Measurements from ENCODE around the gene ANKRD28. TPM values are rescaled to one million over a fixed set of nuclear protein-coding genes. Genes with fewer than 3 reads are reported as not detected.

The ANKRD28 gene
- polyA plus RNA-seq, 2 donors, result 6.6 to 9.2 TPM

- peaks cover 3 to 6% of the 10 kb centered on the region in 2 donors for H3K36me3 ChIP-seq (ENCODE audit: control insufficient read depth in 2 of 2, insufficient read depth in 2 of 2, low read length in 1 of 2)
- peaks cover 0 to 2% of the 10 kb centered on the region in 2 donors for H3K9me3 ChIP-seq (ENCODE audit: control insufficient read depth in 2 of 2, insufficient read depth in 1 of 2, low read depth in 1 of 2, low read length in 1 of 2)
- 93 to 96% methylated on average over 5 of the region's 5 CpGs for WGBS, 2 donors
- H3K27ac ChIP-seq (ENCODE audit: low read depth in 2 of 2, low read length in 1 of 2), result no peak overlapping the region
- H3K4me1 ChIP-seq (ENCODE audit: control insufficient read depth in 2 of 2, insufficient read depth in 2 of 2, low read length in 1 of 2), result no peaks in the 10 kb centered on the region
- H3K27me3 ChIP-seq (ENCODE audit: control insufficient read depth in 1 of 2, insufficient read depth in 2 of 2, low read length in 2 of 2), result no peaks in the 10 kb centered on the region
- no peak overlapping the region for H3K4me3 ChIP-seq (ENCODE audit: low read depth in 1 of 2, low read length in 2 of 2)
These were observed 132.1 kb downstream of the ANKRD28 start for GRCh38 chr3:15665510-15666150.

- no peak overlapping the region for H3K4me3 ChIP-seq (ENCODE audit: low read depth in 1 of 2, low read length in 2 of 2)
- no peak overlapping the region for H3K27ac ChIP-seq (ENCODE audit: low read depth in 2 of 2, low read length in 1 of 2)
- H3K9me3 ChIP-seq (ENCODE audit: control insufficient read depth in 2 of 2, insufficient read depth in 1 of 2, low read depth in 1 of 2, low read length in 1 of 2), result peaks cover 0 to 2% of the 10 kb centered on the region in 2 donors
- peaks cover 0 to 6% of the 10 kb centered on the region in 2 donors for H3K36me3 ChIP-seq (ENCODE audit: control insufficient read depth in 2 of 2, insufficient read depth in 2 of 2, low read length in 1 of 2)
- no peaks in the 10 kb centered on the region for H3K4me1 ChIP-seq (ENCODE audit: control insufficient read depth in 2 of 2, insufficient read depth in 2 of 2, low read length in 1 of 2)
- WGBS, 2 donors, result 67 to 73% methylated on average over 1 of the region's 1 CpG
- H3K27me3 ChIP-seq (ENCODE audit: control insufficient read depth in 1 of 2, insufficient read depth in 2 of 2, low read length in 2 of 2), result no peaks in the 10 kb centered on the region
These were observed 133.6 kb downstream of the ANKRD28 start for GRCh38 chr3:15664144-15664543.

GRCh38 chr3:15660055-15660935, 137.5 kb downstream of the ANKRD28 start:
- peaks cover 6 to 7% of the 10 kb centered on the region in 2 donors for H3K9me3 ChIP-seq (ENCODE audit: control insufficient read depth in 2 of 2, insufficient read depth in 1 of 2, low read depth in 1 of 2, low read length in 1 of 2)
- no peaks in the 10 kb centered on the region for H3K27me3 ChIP-seq (ENCODE audit: control insufficient read depth in 1 of 2, insufficient read depth in 2 of 2, low read length in 2 of 2)
- no peaks in the 10 kb centered on the region for H3K36me3 ChIP-seq (ENCODE audit: control insufficient read depth in 2 of 2, insufficient read depth in 2 of 2, low read length in 1 of 2)
- no peak overlapping the region for H3K27ac ChIP-seq (ENCODE audit: low read depth in 2 of 2, low read length in 1 of 2)
- no peak overlapping the region for H3K4me3 ChIP-seq (ENCODE audit: low read depth in 1 of 2, low read length in 2 of 2)
- no peaks in the 10 kb centered on the region for H3K4me1 ChIP-seq (ENCODE audit: control insufficient read depth in 2 of 2, insufficient read depth in 2 of 2, low read length in 1 of 2)
- 67 to 82% methylated on average over 7 of the region's 7 CpGs for WGBS, 2 donors

GRCh38 chr3:15659254-15659975, 138.4 kb downstream of the ANKRD28 start:
- Histone ChIP-seq H3K4me3 (ENCODE audit: low read depth in 1 of 2, low read length in 2 of 2) (no peak overlapping the region), H3K4me1 (ENCODE audit: control insufficient read depth in 2 of 2, insufficient read depth in 2 of 2, low read length in 1 of 2) (no peaks in the 10 kb centered on the region), H3K27me3 (ENCODE audit: control insufficient read depth in 1 of 2, insufficient read depth in 2 of 2, low read length in 2 of 2) (no peaks in the 10 kb centered on the region), H3K36me3 (ENCODE audit: control insufficient read depth in 2 of 2, insufficient read depth in 2 of 2, low read length in 1 of 2) (no peaks in the 10 kb centered on the region), H3K27ac (ENCODE audit: low read depth in 2 of 2, low read length in 1 of 2) (no peak overlapping the region), H3K9me3 (ENCODE audit: control insufficient read depth in 2 of 2, insufficient read depth in 1 of 2, low read depth in 1 of 2, low read length in 1 of 2) (peaks cover 6 to 7% of the 10 kb centered on the region in 2 donors)
- 57 to 80% methylated on average over 5 of the region's 5 CpGs for WGBS, 2 donors

- Histone ChIP-seq H3K36me3 (ENCODE audit: control insufficient read depth in 2 of 2, insufficient read depth in 2 of 2, low read length in 1 of 2) (no peaks in the 10 kb centered on the region), H3K9me3 (ENCODE audit: control insufficient read depth in 2 of 2, insufficient read depth in 1 of 2, low read depth in 1 of 2, low read length in 1 of 2) (peaks cover 6 to 7% of the 10 kb centered on the region in 2 donors), H3K4me3 (ENCODE audit: low read depth in 1 of 2, low read length in 2 of 2) (no peak overlapping the region), H3K27ac (ENCODE audit: low read depth in 2 of 2, low read length in 1 of 2) (no peak overlapping the region), H3K27me3 (ENCODE audit: control insufficient read depth in 1 of 2, insufficient read depth in 2 of 2, low read length in 2 of 2) (no peaks in the 10 kb centered on the region), H3K4me1 (ENCODE audit: control insufficient read depth in 2 of 2, insufficient read depth in 2 of 2, low read length in 1 of 2) (no peaks in the 10 kb centered on the region)
These were observed 140.8 kb downstream of the ANKRD28 start for GRCh38 chr3:15657016-15657415.

- peaks cover 6 to 7% of the 10 kb centered on the region in 2 donors for H3K9me3 ChIP-seq (ENCODE audit: control insufficient read depth in 2 of 2, insufficient read depth in 1 of 2, low read depth in 1 of 2, low read length in 1 of 2)
- no peaks in the 10 kb centered on the region for H3K36me3 ChIP-seq (ENCODE audit: control insufficient read depth in 2 of 2, insufficient read depth in 2 of 2, low read length in 1 of 2)
- 79 to 99% methylated on average over 5 of the region's 5 CpGs for WGBS, 2 donors
- H3K4me1 ChIP-seq (ENCODE audit: control insufficient read depth in 2 of 2, insufficient read depth in 2 of 2, low read length in 1 of 2), result no peaks in the 10 kb centered on the region
- H3K27me3 ChIP-seq (ENCODE audit: control insufficient read depth in 1 of 2, insufficient read depth in 2 of 2, low read length in 2 of 2), result no peaks in the 10 kb centered on the region
- H3K4me3 ChIP-seq (ENCODE audit: low read depth in 1 of 2, low read length in 2 of 2), result no peak overlapping the region
- no peak overlapping the region for H3K27ac ChIP-seq (ENCODE audit: low read depth in 2 of 2, low read length in 1 of 2)
These were observed 141.4 kb downstream of the ANKRD28 start for GRCh38 chr3:15656342-15656741.

- H3K4me1 ChIP-seq (ENCODE audit: control insufficient read depth in 2 of 2, insufficient read depth in 2 of 2, low read length in 1 of 2), result no peaks in the 10 kb centered on the region
- H3K27me3 ChIP-seq (ENCODE audit: control insufficient read depth in 1 of 2, insufficient read depth in 2 of 2, low read length in 2 of 2), result no peaks in the 10 kb centered on the region
- H3K4me3 ChIP-seq (ENCODE audit: low read depth in 1 of 2, low read length in 2 of 2), result no peak overlapping the region
- no peaks in the 10 kb centered on the region for H3K36me3 ChIP-seq (ENCODE audit: control insufficient read depth in 2 of 2, insufficient read depth in 2 of 2, low read length in 1 of 2)
- peaks cover 6 to 7% of the 10 kb centered on the region in 2 donors for H3K9me3 ChIP-seq (ENCODE audit: control insufficient read depth in 2 of 2, insufficient read depth in 1 of 2, low read depth in 1 of 2, low read length in 1 of 2)
- no peak overlapping the region for H3K27ac ChIP-seq (ENCODE audit: low read depth in 2 of 2, low read length in 1 of 2)
- 92 to 94% methylated on average over 9 of the region's 9 CpGs for WGBS, 2 donors
These were observed 142.9 kb downstream of the ANKRD28 start for GRCh38 chr3:15654891-15655290.

GRCh38 chr3:15654127-15654526, 143.7 kb downstream of the ANKRD28 start:
- Histone ChIP-seq H3K36me3 (ENCODE audit: control insufficient read depth in 2 of 2, insufficient read depth in 2 of 2, low read length in 1 of 2) (no peaks in the 10 kb centered on the region), H3K9me3 (ENCODE audit: control insufficient read depth in 2 of 2, insufficient read depth in 1 of 2, low read depth in 1 of 2, low read length in 1 of 2) (peaks cover 6 to 7% of the 10 kb centered on the region in 2 donors), H3K4me3 (ENCODE audit: low read depth in 1 of 2, low read length in 2 of 2) (no peak overlapping the region), H3K27me3 (ENCODE audit: control insufficient read depth in 1 of 2, insufficient read depth in 2 of 2, low read length in 2 of 2) (no peaks in the 10 kb centered on the region), H3K4me1 (ENCODE audit: control insufficient read depth in 2 of 2, insufficient read depth in 2 of 2, low read length in 1 of 2) (no peaks in the 10 kb centered on the region), H3K27ac (ENCODE audit: low read depth in 2 of 2, low read length in 1 of 2) (no peak overlapping the region)

- no peak overlapping the region for H3K4me3 ChIP-seq (ENCODE audit: low read depth in 1 of 2, low read length in 2 of 2)
- H3K27ac ChIP-seq (ENCODE audit: low read depth in 2 of 2, low read length in 1 of 2), result no peak overlapping the region
- H3K9me3 ChIP-seq (ENCODE audit: control insufficient read depth in 2 of 2, insufficient read depth in 1 of 2, low read depth in 1 of 2, low read length in 1 of 2), result peaks cover 6 to 7% of the 10 kb centered on the region in 2 donors
- no peaks in the 10 kb centered on the region for H3K36me3 ChIP-seq (ENCODE audit: control insufficient read depth in 2 of 2, insufficient read depth in 2 of 2, low read length in 1 of 2)
- no peaks in the 10 kb centered on the region for H3K27me3 ChIP-seq (ENCODE audit: control insufficient read depth in 1 of 2, insufficient read depth in 2 of 2, low read length in 2 of 2)
- 74 to 78% methylated on average over 3 of the region's 3 CpGs for WGBS, 2 donors
- no peaks in the 10 kb centered on the region for H3K4me1 ChIP-seq (ENCODE audit: control insufficient read depth in 2 of 2, insufficient read depth in 2 of 2, low read length in 1 of 2)
These were observed 144.5 kb downstream of the ANKRD28 start for GRCh38 chr3:15653321-15653720.
